Measurements from ENCODE around the gene BRI3. TPM values are rescaled to one million over a fixed set of nuclear protein-coding genes. Genes with fewer than 3 reads are reported as not detected.

The BRI3 gene
- total and polyA plus RNA-seq, 2 of the 4 experiments (the other 2 are of a cell fraction), result 24.7 to 68.3 TPM

DNA sequence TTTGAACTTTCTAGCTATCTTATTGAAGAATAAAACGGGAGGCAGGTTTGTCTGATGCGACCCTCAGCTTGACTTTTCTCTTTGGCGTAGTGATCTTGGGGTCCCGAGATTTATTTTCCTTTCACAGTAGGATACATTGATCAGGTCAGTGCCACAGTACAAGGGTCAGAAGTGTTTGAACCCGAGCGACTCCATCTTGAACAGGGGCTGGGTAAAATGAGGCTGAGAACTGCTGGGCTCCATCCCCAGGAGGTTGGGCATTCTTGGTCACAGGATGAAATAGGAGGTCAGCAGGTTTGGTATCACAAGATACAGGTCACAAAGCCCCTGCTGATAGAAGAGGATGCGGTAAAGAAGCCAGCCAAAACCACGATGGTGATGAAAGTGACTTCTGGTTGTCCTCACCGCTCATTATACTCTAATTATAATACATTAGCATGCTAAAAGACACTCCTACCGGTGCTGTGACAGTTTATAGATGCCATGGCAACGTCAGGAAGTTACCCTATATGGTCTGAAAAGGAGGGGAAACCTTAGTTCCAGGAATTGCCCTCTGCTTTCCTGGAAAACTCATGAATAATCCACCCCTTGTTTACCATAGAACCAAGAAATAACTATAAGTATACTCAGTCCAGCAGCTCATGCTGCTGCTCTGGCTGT is 26.4 kb upstream of the BRI3 start:
- Histone ChIP-seq H3K4me2 (ENCODE audit: low read depth, low read length) (no peak overlapping the region), H3K56ac (ENCODE audit: extremely low read depth, insufficient read depth, low read length) (no peak overlapping the region), H3K27me3 (ENCODE audit: control insufficient read depth, insufficient read depth, low read length) (no peaks in the 10 kb centered on the region), H4K5ac (ENCODE audit: low read depth, low read length) (no peak overlapping the region), H3K23ac (ENCODE audit: low read depth, low read length) (no peak overlapping the region), H3K4me1 (ENCODE audit: control insufficient read depth, insufficient read depth, low read length) (peaks cover 8% of the 10 kb centered on the region), H3K18ac (ENCODE audit: low read depth, low read length) (no peak overlapping the region), H3K9me1 (ENCODE audit: insufficient read depth, low read length) (no peaks in the 10 kb centered on the region; the same call in 1 of the 2 replicates), H2BK5ac (ENCODE audit: low read depth, low read length, poor library complexity, severe bottlenecking) (no peak overlapping the region), H2BK20ac (ENCODE audit: low read depth, low read length) (no peak overlapping the region), H3K14ac (replicated peaks; ENCODE audit: low read depth, low read length) (no peak overlapping the region), H2AK9ac (replicated peaks; ENCODE audit: low read depth, low read length, poor library complexity) (no peak overlapping the region), H4K8ac (ENCODE audit: low read depth in 2 of 2, low read length in 2 of 2) (no peak overlapping the region), H3K9me3 (ENCODE audit: control insufficient read depth, insufficient read depth, low read length) (no peaks in the 10 kb centered on the region), H3K27ac (ENCODE audit: insufficient read depth, low read length) (no peak overlapping the region), H4K20me1 (ENCODE audit: insufficient read depth, low read length) (no peaks in the 10 kb centered on the region; the same call in 1 of the 2 replicates), H2AFZ (replicated peaks; ENCODE audit: low read length, poor library complexity) (no peak overlapping the region), H2BK120ac (ENCODE audit: low read depth, low read length) (no peak overlapping the region), H2BK15ac (ENCODE audit: low read depth, low read length) (no peak overlapping the region), H3K79me1 (ENCODE audit: low read depth in 1 of 2, low read length in 2 of 2) (peaks cover 33 to 55% of the 10 kb centered on the region in 2 experiments), H3K9ac (ENCODE audit: low read depth, low read length) (no peak overlapping the region), H3K36me3 (ENCODE audit: control insufficient read depth, insufficient read depth, low read length) (peaks cover 7% of the 10 kb centered on the region), H3K4me3 (ENCODE audit: insufficient read depth, low read depth, low read length) (no peak overlapping the region), H4K91ac (ENCODE audit: insufficient read depth, low read depth, low read length) (no peak overlapping the region), H3K4ac (ENCODE audit: low read depth, low read length) (no peak overlapping the region), H2AK5ac (ENCODE audit: low read depth, low read length) (no peak overlapping the region)
- in situ Hi-C loops (cut with MboI; ENCODE audit: low sequenced_read_pairs) (no loop called here), dilution Hi-C loops (cut with HindIII; ENCODE audit: low sequenced_read_pairs, unreplicated experiment) (no loop called here), intact Hi-C loops (cut with micrococcal nuclease) (no loop called here)
- DNase-seq, result no peak
- BruUV-seq (replicated peaks), result no TSS peak
- TF ChIP-seq CEBPB (IDR thresholded peaks at IDR 0.05; ENCODE audit: low read depth, low read length), result no peak
- TF ChIP-seq RAD21 (IDR thresholded peaks at IDR 0.05; ENCODE audit: low read length), result no peak
- TF ChIP-seq, protein P1, sequence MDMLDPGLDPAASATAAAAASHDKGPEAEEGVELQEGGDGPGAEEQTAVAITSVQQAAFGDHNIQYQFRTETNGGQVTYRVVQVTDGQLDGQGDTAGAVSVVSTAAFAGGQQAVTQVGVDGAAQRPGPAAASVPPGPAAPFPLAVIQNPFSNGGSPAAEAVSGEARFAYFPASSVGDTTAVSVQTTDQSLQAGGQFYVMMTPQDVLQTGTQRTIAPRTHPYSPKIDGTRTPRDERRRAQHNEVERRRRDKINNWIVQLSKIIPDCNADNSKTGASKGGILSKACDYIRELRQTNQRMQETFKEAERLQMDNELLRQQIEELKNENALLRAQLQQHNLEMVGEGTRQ (IDR thresholded peaks at IDR 0.05; ENCODE audit: low read depth, low read length), result no peak
- no peak for TF ChIP-seq NFE2L2 (IDR thresholded peaks at IDR 0.05; ENCODE audit: low read depth, low read length)
- TF ChIP-seq POLR2A (IDR thresholded peaks at IDR 0.05; ENCODE audit: low read depth, low read length), result no peak
- TF ChIP-seq, protein P2, sequence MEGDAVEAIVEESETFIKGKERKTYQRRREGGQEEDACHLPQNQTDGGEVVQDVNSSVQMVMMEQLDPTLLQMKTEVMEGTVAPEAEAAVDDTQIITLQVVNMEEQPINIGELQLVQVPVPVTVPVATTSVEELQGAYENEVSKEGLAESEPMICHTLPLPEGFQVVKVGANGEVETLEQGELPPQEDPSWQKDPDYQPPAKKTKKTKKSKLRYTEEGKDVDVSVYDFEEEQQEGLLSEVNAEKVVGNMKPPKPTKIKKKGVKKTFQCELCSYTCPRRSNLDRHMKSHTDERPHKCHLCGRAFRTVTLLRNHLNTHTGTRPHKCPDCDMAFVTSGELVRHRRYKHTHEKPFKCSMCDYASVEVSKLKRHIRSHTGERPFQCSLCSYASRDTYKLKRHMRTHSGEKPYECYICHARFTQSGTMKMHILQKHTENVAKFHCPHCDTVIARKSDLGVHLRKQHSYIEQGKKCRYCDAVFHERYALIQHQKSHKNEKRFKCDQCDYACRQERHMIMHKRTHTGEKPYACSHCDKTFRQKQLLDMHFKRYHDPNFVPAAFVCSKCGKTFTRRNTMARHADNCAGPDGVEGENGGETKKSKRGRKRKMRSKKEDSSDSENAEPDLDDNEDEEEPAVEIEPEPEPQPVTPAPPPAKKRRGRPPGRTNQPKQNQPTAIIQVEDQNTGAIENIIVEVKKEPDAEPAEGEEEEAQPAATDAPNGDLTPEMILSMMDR (conservative IDR thresholded peaks at IDR 0.05; ENCODE audit: low read depth, low read length), result no peak
- TF ChIP-seq, protein P3, sequence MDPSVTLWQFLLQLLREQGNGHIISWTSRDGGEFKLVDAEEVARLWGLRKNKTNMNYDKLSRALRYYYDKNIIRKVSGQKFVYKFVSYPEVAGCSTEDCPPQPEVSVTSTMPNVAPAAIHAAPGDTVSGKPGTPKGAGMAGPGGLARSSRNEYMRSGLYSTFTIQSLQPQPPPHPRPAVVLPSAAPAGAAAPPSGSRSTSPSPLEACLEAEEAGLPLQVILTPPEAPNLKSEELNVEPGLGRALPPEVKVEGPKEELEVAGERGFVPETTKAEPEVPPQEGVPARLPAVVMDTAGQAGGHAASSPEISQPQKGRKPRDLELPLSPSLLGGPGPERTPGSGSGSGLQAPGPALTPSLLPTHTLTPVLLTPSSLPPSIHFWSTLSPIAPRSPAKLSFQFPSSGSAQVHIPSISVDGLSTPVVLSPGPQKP (IDR thresholded peaks at IDR 0.05; ENCODE audit: borderline replicate concordance, low read depth, low read length), result no peak
- TF ChIP-seq MXI1 (IDR thresholded peaks at IDR 0.05; ENCODE audit: borderline replicate concordance, low read depth, low read length), result no peak
- no peak for TF ChIP-seq FOS (IDR thresholded peaks at IDR 0.05; ENCODE audit: low read depth, low read length)
- TF ChIP-seq RFX5 (IDR thresholded peaks at IDR 0.05; ENCODE audit: low read depth, low read length), result no peak
- TF ChIP-seq RCOR1 (IDR thresholded peaks at IDR 0.05; ENCODE audit: insufficient replicate concordance, low read length), result no peak
- TF ChIP-seq BHLHE40 (IDR thresholded peaks at IDR 0.05; ENCODE audit: low read depth, low read length), result no peak
- TF ChIP-seq MAFK (IDR thresholded peaks at IDR 0.05; ENCODE audit: low read depth, low read length), result no peak
- no peak for TF ChIP-seq SMC3 (IDR thresholded peaks at IDR 0.05; ENCODE audit: low read depth, low read length)
- ChIA-PET CTCF (interaction anchor here (0.6 to 1.0 kb wide), 2 partner anchors 12 to 617 kb away, joined by 6 read pairs; no protein-coding TSS in a partner anchor), POLR2A (ENCODE audit: unreplicated experiment) (no interaction called here)
- no CpG with 5 or more reads among the region's 11 CpGs for WGBS, 2 experiments (ENCODE audit: extremely low coverage in 2 of 2, insufficient read length in 1 of 2)
- no peak for ATAC-seq (ENCODE audit: low read depth)

All from IMR-90 (cell line).